ENCODE data around the gene PTPN23.

Gene PTPN23

DNA sequence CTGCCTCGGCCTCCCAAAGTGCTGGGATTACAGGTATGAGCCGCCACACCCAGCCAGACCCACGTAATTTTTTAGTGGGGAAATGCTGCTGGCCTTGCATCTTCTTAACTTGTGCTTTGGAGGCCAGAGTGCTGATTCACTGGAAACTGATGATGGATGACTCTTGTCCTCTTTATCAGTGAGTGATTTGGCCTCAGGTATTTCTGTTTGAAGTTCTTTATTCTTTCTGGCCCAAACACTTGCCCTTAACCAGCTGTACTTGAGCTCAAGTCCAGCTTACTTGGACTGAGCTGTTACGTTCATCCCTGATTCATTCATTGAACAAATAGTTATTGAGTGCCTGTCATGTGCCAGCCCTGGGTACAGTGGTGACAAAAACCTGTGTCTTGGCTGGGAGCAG lies 4.2 kb downstream of the PTPN23 start:
- TF ChIP-seq, protein P1, sequence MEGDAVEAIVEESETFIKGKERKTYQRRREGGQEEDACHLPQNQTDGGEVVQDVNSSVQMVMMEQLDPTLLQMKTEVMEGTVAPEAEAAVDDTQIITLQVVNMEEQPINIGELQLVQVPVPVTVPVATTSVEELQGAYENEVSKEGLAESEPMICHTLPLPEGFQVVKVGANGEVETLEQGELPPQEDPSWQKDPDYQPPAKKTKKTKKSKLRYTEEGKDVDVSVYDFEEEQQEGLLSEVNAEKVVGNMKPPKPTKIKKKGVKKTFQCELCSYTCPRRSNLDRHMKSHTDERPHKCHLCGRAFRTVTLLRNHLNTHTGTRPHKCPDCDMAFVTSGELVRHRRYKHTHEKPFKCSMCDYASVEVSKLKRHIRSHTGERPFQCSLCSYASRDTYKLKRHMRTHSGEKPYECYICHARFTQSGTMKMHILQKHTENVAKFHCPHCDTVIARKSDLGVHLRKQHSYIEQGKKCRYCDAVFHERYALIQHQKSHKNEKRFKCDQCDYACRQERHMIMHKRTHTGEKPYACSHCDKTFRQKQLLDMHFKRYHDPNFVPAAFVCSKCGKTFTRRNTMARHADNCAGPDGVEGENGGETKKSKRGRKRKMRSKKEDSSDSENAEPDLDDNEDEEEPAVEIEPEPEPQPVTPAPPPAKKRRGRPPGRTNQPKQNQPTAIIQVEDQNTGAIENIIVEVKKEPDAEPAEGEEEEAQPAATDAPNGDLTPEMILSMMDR (IDR thresholded peaks at IDR 0.05; ENCODE audit: borderline replicate concordance, insufficient read depth, low read depth, low read length): no peak
- no peak overlapping the region for H3K4me3 ChIP-seq (ENCODE audit: low read depth, low read length)

DNA sequence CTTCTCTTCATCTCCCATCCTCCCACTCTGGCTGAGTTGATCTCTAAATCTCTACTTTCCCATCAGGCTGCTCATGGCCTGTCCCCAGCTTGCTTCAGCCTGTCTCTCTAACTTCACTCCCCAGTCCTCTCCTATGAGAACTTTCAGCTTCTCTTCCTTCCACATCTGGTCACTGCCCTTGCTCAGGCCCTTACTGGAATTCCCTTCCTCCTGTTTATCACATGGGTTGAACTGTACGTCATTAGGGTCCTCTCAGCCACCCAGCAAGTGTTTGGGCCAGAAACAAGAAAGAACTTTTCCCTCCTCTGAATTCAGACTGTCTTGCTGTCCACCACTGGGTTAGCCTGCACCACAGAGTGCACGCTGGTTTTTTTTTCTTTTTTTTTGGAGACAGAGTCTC lies 5.0 kb downstream of the PTPN23 start:
- TF ChIP-seq, protein P1 (IDR thresholded peaks at IDR 0.05; ENCODE audit: borderline replicate concordance, insufficient read depth, low read depth, low read length): no peak
- no peak overlapping the region for H3K4me3 ChIP-seq (ENCODE audit: low read depth, low read length)

DNA sequence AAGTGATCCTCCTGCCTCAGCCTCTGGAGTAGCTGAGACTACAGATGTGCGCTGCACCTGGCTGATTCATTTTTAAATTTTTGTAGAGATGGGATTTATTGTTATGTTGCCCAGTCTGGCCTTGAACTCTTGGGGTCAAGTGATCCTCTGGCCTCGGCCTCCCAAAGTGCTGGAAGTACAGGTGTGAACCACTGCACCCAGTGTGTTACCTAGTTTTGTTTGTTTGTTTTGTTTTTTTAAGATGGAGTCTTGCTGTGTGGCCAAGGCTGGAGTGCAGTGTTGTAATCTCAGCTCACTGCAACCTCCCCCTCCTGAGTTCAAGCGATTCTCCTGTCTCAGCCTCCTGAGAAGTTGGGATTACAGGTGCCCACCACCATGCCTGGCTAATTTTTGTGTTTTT lies 12.1 kb downstream of the PTPN23 start:
- TF ChIP-seq, protein P1 (IDR thresholded peaks at IDR 0.05; ENCODE audit: borderline replicate concordance, insufficient read depth, low read depth, low read length): no peak
- no peak overlapping the region for H3K4me3 ChIP-seq (ENCODE audit: low read depth, low read length)

DNA sequence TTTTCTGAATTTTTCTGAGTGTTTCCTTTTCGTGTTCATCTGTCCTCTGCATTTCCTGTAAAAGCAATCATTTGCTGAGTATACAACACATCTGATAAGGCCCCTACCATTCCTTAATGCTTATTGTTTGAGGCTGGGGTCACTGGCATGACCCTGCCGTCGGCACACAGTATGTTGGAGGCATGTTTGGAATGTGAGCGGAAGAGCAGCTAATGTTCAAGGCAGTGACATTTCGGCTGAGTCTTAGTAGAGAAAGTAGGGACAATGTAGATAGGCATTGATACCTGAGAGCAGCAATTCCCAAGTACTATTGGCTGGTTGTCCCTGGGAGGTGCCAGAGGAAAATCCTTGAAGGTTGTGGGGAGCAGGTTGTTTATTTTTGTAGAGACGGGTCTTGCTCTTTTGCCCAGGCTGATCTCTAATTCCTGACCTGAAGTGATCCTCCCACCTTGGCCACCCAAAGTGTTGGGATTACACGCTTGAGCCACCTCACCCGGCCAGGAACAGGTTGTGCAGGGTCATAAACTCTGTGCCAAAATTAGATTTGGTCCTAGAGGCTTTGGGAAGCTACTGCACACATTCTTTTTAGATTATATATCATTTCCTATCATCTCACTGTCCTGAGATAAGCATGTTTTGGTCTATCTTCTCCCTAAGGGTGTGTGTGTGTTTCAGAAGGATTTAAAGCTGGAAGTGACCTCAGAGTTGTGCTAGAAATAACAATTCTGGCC lies 13.5 kb downstream of the PTPN23 start:
- H3K4me3 ChIP-seq (ENCODE audit: low read depth, low read length): no peak overlapping the region

DNA sequence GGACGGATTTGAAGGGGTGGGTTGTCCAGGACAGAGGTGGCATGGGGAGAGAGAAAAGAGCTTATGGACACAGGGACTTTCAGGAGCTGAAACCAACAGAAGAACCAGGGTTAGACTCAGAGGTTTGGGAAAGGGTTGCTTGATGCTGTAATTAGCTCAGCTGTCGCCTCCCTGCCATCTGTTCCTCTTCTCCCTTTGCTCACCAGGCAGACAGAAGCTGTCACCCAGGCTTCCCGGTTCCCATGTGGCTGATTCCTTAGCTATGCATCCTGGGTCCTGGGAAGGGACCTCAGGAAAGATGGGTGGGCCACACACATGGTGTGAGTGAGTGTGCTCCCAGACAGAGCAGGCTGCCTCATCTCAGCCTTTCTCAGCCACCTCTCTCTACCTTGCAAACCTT lies 14.1 kb downstream of the PTPN23 start:
- TF ChIP-seq, protein P1 (IDR thresholded peaks at IDR 0.05; ENCODE audit: borderline replicate concordance, insufficient read depth, low read depth, low read length): no peak
- no peak overlapping the region for H3K4me3 ChIP-seq (ENCODE audit: low read depth, low read length)

More for the DNA sequence above, 13.5 kb downstream of the PTPN23 start:
- TF ChIP-seq, protein P1 (IDR thresholded peaks at IDR 0.05; ENCODE audit: borderline replicate concordance, insufficient read depth, low read depth, low read length): no peak

DNA sequence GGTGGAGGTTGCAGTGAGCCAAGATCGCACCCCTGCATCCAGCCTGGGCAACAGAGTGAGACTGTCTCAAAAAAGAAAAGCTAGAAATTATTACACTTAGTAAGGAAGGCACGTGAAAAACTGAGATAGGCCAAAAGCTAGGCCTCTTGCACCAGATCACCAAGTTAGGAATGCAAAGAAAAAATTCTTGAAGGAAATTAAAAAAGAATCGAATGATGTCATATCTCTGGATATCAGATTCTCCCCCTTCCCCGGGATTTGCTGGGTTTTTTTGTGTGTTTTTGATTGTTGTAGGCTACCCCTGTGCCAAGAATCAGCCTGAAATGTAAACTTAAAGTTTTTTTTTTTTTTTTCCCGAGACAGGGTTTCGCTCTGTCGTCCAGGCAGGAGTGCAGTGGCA lies 17.4 kb downstream of the PTPN23 start:
- H3K4me3 ChIP-seq (ENCODE audit: low read depth, low read length): no peak overlapping the region

DNA sequence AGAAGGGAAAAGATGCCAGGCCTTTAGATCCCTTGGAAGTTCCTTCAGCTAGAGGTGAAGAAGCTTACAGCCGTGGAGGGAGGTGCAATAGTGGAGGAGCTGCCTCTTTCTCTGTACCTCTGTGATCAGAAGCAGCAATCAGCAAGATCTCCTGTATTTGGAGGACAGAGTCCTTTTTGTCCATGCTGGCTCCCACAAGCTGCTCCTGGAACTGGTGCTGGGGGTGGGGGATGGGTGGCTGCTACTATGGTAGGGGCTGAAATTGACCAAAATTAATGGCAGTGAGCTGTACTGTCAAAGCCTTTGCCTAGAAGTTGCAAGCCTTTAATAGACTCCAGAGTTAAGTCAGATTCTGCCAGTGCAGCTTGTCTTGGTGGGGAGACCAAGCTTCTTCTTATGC lies 18.2 kb downstream of the PTPN23 start:
- TF ChIP-seq, protein P1 (IDR thresholded peaks at IDR 0.05; ENCODE audit: borderline replicate concordance, insufficient read depth, low read depth, low read length): no peak
- H3K4me3 ChIP-seq (ENCODE audit: low read depth, low read length): no peak overlapping the region

More for the DNA sequence above, 17.4 kb downstream of the PTPN23 start:
- TF ChIP-seq, protein P1 (IDR thresholded peaks at IDR 0.05; ENCODE audit: borderline replicate concordance, insufficient read depth, low read depth, low read length): no peak
